ENCODE results near the gene KCNH2. TPM values are rescaled to one million over a fixed set of nuclear protein-coding genes. Genes with fewer than 3 reads are reported as not detected.

The KCNH2 gene
- total and polyA plus RNA-seq, 2 experiments from 2014 or later, result 48.0 to 110 TPM

DNA sequence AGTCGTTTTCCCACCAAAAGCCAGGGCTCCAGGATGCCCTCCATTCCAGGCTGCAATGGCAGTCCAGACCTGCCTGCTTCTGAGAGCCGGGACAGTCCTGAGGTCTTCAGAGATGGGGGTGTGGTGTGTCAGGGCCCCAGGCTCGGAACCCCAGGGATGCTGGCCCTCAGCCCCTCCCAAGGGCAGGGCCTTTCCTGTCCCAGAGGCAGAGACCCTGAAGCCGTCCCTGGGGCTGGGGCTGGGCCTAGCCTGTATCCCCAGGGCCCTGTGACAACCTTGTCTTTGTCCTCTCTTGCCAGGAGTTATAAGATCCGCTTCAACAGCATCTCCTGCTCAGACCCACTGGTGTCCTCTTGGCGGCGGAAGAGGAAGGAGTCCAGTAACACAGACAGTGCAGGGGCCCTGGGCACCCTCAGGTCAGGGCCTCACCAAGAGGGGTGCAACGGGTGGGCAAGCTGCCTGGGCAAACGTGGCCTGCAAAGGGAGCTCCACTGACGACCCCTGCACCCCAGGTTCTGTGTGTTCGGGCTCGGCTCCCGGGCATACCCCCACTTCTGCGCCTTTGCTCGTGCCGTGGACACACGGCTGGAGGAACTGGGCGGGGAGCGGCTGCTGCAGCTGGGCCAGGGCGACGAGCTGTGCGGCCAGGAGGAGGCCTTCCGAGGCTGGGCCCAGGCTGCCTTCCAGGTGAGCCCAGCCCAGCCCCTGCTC lies 28.6 kb upstream of the KCNH2 start:
- Histone ChIP-seq H3K36me3 (no peaks in the 10 kb centered on the region), H3K4me3 (no peak overlapping the region), H3K27me3 (no peaks in the 10 kb centered on the region), H3K27ac (no peak overlapping the region), H3K4me1 (ENCODE audit: low read depth) (peaks cover 30% of the 10 kb centered on the region), H3K9me3 (ENCODE audit: low read depth) (no peaks in the 10 kb centered on the region)
- DNase-seq (ENCODE audit: low read depth in 1 of 2, low spot score in 1 of 2), result no peak
- TF ChIP-seq CTCF (IDR thresholded peaks at IDR 0.05; ENCODE audit: low read depth, low read length), result no peak

- no peak for DNase-seq (ENCODE audit: low read depth in 1 of 2, low spot score in 1 of 2)
- Histone ChIP-seq H3K27ac (no peak overlapping the region), H3K27me3 (no peaks in the 10 kb centered on the region), H3K36me3 (no peaks in the 10 kb centered on the region), H3K4me3 (no peak overlapping the region), H3K9me3 (ENCODE audit: low read depth) (no peaks in the 10 kb centered on the region), H3K4me1 (ENCODE audit: low read depth) (peaks cover 22% of the 10 kb centered on the region)
- TF ChIP-seq CTCF (IDR thresholded peaks at IDR 0.05; ENCODE audit: low read depth, low read length), result no peak
These were observed 27.4 kb upstream of the KCNH2 start for GRCh38 chr7:151005566-151005965.

- H3K36me3 ChIP-seq, result no peaks in the 10 kb centered on the region
- no peak overlapping the region for H3K4me3 ChIP-seq
- no peak for TF ChIP-seq CTCF (IDR thresholded peaks at IDR 0.05; ENCODE audit: low read depth, low read length)
- H3K27me3 ChIP-seq, result no peaks in the 10 kb centered on the region
- no peak overlapping the region for H3K27ac ChIP-seq
- no peaks in the 10 kb centered on the region for H3K9me3 ChIP-seq (ENCODE audit: low read depth)
- no peak for DNase-seq (ENCODE audit: low read depth in 1 of 2, low spot score in 1 of 2)
- peaks cover 3% of the 10 kb centered on the region for H3K4me1 ChIP-seq (ENCODE audit: low read depth)
These were observed 25.5 kb upstream of the KCNH2 start for GRCh38 chr7:151003572-151003971.

GRCh38 chr7:151001546-151001945 lies 23.4 kb upstream of the KCNH2 start:
- Histone ChIP-seq H3K4me3 (no peak overlapping the region), H3K27ac (no peak overlapping the region), H3K4me1 (ENCODE audit: low read depth) (peaks cover 6% of the 10 kb centered on the region), H3K9me3 (ENCODE audit: low read depth) (no peaks in the 10 kb centered on the region), H3K27me3 (no peaks in the 10 kb centered on the region), H3K36me3 (no peaks in the 10 kb centered on the region)
- no peak for DNase-seq (ENCODE audit: low read depth in 1 of 2, low spot score in 1 of 2)
- no peak for TF ChIP-seq CTCF (IDR thresholded peaks at IDR 0.05; ENCODE audit: low read depth, low read length)

DNA sequence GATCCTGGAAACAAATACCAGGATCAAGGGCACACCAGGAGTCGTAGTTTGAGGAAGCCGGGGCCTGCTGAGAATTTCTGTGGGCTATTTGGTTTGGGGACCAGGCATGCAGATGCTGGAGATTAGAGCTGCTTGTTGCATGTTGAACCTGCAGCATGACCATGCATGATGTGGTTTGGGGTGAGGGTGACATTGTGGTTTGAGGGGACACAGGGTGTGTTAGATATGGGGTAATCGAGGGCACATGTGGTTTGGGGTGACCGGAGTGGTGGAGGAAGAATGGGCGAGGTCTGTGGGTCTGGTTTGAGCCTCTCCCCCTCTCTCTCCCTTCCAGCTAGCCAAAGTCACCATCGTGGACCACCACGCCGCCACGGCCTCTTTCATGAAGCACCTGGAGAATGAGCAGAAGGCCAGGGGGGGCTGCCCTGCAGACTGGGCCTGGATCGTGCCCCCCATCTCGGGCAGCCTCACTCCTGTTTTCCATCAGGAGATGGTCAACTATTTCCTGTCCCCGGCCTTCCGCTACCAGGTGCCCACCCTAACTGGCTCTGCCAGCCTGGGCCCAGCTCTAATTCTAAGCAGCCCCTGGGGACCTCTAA lies 22.9 kb upstream of the KCNH2 start:
- peaks cover 9% of the 10 kb centered on the region for H3K4me1 ChIP-seq (ENCODE audit: low read depth)
- H3K27ac ChIP-seq, result no peak overlapping the region
- no peak overlapping the region for H3K4me3 ChIP-seq
- TF ChIP-seq CTCF (IDR thresholded peaks at IDR 0.05; ENCODE audit: low read depth, low read length), result no peak
- H3K27me3 ChIP-seq, result no peaks in the 10 kb centered on the region
- H3K9me3 ChIP-seq (ENCODE audit: low read depth), result no peaks in the 10 kb centered on the region
- H3K36me3 ChIP-seq, result no peaks in the 10 kb centered on the region
- DNase-seq (ENCODE audit: low read depth in 1 of 2, low spot score in 1 of 2), result no peak
